GM13976 (cell line): Measurements from ENCODE around the gene CARD19.
"Not testable (repeated sequence)": the region's sequence is repeated elsewhere in the genome, so short reads cannot be mapped to it uniquely, and the experiment has no call there.

Experiments used
- DNase-seq: peaks from one replicate; pipeline ENCODE4 v3.0.0; 2012; ENCODE audit warnings: low spot score
- in situ Hi-C: fragments of 300-500 bp; cut with MboI; formaldehyde crosslinking; loops from one replicate; pipeline ENCODE4 v1.12.0; 2022; ENCODE audit warnings: low sequenced_read_pairs, mixed read lengths, inconsistent platforms; ENCODE audit not compliant: unreplicated experiment
- TF ChIP-seq, protein P1 (sequence below): IDR thresholded peaks from 2 replicates; pipeline ENCODE4 v1.5.1; 2012; ENCODE audit warnings: borderline replicate concordance, mild to moderate bottlenecking; ENCODE audit not compliant: insufficient read depth; ENCODE audit errors: extremely low read depth, missing control alignments, control extremely low read depth

The CARD19 gene

DNA sequence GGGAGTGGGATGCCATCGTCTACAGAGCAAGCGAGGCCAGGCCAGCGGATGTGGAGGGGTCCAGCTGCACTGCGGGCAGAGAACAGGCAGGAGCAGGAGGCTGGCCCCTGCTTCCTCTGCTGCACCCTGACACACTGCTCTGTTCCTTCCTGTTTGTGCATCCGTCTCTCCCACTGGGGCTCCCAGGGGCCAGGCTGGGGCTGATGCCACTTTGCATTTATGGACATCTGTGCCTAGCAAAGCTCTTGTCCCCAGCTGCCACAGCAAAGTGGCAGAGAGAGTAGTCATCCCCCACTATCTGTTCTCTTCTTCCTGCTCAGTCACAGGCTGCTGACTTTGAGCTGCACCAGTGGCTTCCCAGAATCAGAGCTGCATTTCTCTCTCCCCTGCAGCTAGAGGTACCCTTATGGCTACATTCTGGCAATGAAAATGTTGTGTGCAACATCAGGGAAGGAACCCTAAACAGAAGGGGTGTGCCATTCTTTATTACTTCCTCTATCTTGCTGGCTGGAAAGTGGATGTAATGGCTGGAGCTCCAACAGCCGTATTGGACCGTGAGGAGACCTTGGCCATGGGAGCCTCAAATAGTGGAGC lies 42.3 kb downstream of the CARD19 start:
- TF ChIP-seq, protein P1, sequence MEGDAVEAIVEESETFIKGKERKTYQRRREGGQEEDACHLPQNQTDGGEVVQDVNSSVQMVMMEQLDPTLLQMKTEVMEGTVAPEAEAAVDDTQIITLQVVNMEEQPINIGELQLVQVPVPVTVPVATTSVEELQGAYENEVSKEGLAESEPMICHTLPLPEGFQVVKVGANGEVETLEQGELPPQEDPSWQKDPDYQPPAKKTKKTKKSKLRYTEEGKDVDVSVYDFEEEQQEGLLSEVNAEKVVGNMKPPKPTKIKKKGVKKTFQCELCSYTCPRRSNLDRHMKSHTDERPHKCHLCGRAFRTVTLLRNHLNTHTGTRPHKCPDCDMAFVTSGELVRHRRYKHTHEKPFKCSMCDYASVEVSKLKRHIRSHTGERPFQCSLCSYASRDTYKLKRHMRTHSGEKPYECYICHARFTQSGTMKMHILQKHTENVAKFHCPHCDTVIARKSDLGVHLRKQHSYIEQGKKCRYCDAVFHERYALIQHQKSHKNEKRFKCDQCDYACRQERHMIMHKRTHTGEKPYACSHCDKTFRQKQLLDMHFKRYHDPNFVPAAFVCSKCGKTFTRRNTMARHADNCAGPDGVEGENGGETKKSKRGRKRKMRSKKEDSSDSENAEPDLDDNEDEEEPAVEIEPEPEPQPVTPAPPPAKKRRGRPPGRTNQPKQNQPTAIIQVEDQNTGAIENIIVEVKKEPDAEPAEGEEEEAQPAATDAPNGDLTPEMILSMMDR = no peak
- in situ Hi-C loops = no loop called here
- DNase-seq = no peak

DNA sequence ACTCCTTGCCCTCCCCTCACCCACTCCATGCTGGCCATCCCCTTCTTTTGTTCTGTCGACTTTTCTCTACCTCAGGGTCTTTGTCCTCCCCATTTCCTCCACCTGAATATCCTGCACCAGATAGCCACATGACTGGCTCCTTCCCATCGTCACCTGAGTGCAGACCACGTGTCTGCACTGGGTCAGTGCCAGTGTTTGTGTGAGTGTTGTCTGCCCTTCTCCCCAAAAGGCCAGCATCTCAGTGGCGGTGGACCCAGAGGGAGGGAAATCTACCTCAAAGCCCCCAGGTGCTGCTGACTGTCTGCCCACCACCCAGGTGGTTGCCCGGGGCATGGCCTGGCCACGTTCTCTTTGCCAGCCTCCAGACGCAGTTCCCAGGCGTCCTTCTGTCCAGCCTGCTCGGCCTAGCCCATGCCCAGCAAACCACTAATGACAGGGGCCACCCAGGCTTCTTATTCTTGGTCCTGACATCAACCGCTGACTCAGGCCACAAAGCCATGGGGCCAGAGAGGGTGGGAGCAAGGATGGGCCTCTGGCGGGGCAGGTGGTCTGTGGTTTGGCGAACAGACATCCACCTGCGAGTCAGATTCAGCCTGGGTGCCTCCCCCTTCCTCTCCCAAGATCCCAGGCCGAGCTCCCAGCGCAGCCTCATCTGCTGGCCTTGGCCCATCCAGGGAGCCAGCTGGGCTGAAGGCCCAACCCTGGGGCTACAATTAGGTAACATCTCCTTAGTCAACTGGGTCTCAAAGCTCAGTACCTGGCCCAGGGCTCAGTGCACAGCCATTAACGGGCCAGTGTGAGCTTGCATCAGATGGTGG lies 43.6 kb downstream of the CARD19 start:
- DNase-seq = no peak
- in situ Hi-C loops = no loop called here
- TF ChIP-seq, protein P1 = no peak

- DNase-seq = no peak
- TF ChIP-seq, protein P1 = no peak
- in situ Hi-C loops = no loop called here
These were observed 45.9 kb downstream of the CARD19 start for GRCh38 chr9:93141771-93142483.

GRCh38 chr9:93143830-93144530 lies 48.0 kb downstream of the CARD19 start:
- TF ChIP-seq, protein P1 = no peak
- no peak for DNase-seq
- in situ Hi-C loops = no loop called here

DNA sequence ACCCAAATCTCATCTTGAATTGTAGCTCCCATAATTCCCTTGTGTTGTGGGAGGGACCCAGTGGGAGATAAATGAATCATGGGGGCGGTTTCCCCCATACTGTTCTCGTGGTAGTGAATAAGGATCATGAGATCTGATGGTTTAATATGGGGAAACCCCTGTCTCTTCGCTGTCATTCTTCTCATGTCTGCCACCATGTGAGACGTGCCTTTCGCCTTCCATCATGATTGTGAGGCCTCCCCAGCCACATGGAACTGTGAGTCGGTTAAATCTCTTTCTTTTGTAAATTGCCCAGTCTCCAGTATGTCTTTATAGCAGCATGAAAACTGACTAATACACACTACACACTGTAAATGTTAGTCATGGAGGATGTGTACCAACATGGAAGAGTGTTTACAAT lies 50.7 kb downstream of the CARD19 start:
- in situ Hi-C loops, DNase-seq: not testable (repeated sequence)

DNA sequence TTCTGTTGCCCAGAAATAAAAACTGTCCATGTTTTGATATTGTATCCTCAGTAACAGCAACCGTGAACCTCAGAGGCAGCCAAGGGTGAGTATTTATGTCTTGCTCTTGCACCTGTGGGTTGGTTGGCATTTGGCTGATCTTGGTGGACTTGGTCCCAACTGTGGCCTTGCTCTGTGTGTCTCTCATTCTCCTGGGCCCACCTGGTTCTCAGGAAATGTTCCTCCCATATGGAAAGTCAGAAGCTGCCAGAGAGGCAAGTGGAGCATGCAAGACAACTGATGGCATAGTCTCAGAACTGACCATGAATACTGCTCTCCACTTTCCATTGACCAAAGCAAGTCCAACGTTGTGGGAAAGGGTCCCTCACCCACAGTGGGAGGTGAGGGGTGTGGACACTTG lies 51.6 kb downstream of the CARD19 start:
- in situ Hi-C loops = no loop called here
- DNase-seq = no peak
- TF ChIP-seq, protein P1 = no peak
